T-helper 2 cell treated with Interferon-gamma antibody and Interleukin-4, amounts not matched to agents 100 ng/mL and 5 ng/mL, for 36 hours (primary cell): ENCODE results near the gene CACNA1A. TPM values are rescaled to one million over a fixed set of nuclear protein-coding genes. Genes with fewer than 3 reads are reported as not detected.
"Not testable (repeated sequence)": the region's sequence is repeated elsewhere in the genome, so short reads cannot be mapped to it uniquely, and the experiment has no call there.

Experiments used
- intact Hi-C: fragments of 100-400 bp; cut with micrococcal nuclease; formaldehyde crosslinking; loops from one replicate; pipeline ENCODE4 v1.15.1; 2023
- total RNA-seq: library from RNA; stranded (reverse); gene quantifications from 2 replicates; pipeline ENCODE4 v1.2.3, GENCODE V29; 2022

The CACNA1A gene
- total RNA-seq, 1 donor from 2014 or later: 0.48 TPM

- intact Hi-C loops: no loop called here
Measured at GRCh38 chr19:13366529-13367143, 139.6 kb downstream of the CACNA1A start.

GRCh38 chr19:13363954-13364353 lies 142.3 kb downstream of the CACNA1A start:
- intact Hi-C loops: no loop called here

- intact Hi-C loops: no loop called here
Measured at GRCh38 chr19:13363245-13363644, 143.0 kb downstream of the CACNA1A start.

- intact Hi-C loops: no loop called here
Measured at GRCh38 chr19:13362668-13363067, 143.6 kb downstream of the CACNA1A start.

GRCh38 chr19:13361726-13362125 lies 144.6 kb downstream of the CACNA1A start:
- intact Hi-C loops: not testable (repeated sequence)

GRCh38 chr19:13356686-13357280 lies 149.5 kb downstream of the CACNA1A start:
- intact Hi-C loops: no loop called here

- intact Hi-C loops: no loop called here
Measured at GRCh38 chr19:13356185-13356584, 150.1 kb downstream of the CACNA1A start.

- intact Hi-C loops: no loop called here
Measured at GRCh38 chr19:13355356-13355755, 150.9 kb downstream of the CACNA1A start.

- intact Hi-C loops: no loop called here
Measured at GRCh38 chr19:13353625-13354024, 152.7 kb downstream of the CACNA1A start.

GRCh38 chr19:13350759-13351158 lies 155.5 kb downstream of the CACNA1A start:
- intact Hi-C loops: no loop called here

- intact Hi-C loops: no loop called here
Measured at GRCh38 chr19:13350072-13350471, 156.2 kb downstream of the CACNA1A start.

- intact Hi-C loops: no loop called here
Measured at GRCh38 chr19:13347367-13347766, 158.9 kb downstream of the CACNA1A start.

- intact Hi-C loops: no loop called here
Measured at GRCh38 chr19:13343514-13343913, 162.8 kb downstream of the CACNA1A start.

GRCh38 chr19:13342672-13343071 lies 163.6 kb downstream of the CACNA1A start:
- intact Hi-C loops: no loop called here

GRCh38 chr19:13339869-13340268 lies 166.4 kb downstream of the CACNA1A start:
- intact Hi-C loops: no loop called here

GRCh38 chr19:13337181-13337580 lies 169.1 kb downstream of the CACNA1A start:
- intact Hi-C loops: no loop called here

- intact Hi-C loops: no loop called here
Measured at GRCh38 chr19:13334801-13335481, 171.3 kb downstream of the CACNA1A start.

GRCh38 chr19:13330285-13330684 lies 176.0 kb downstream of the CACNA1A start:
- intact Hi-C loops: no loop called here

GRCh38 chr19:13329766-13330165 lies 176.5 kb downstream of the CACNA1A start:
- intact Hi-C loops: no loop called here

GRCh38 chr19:13328241-13328640 lies 178.0 kb downstream of the CACNA1A start:
- intact Hi-C loops: no loop called here

- intact Hi-C loops: no loop called here
Measured at GRCh38 chr19:13319526-13319925, 186.8 kb downstream of the CACNA1A start.

GRCh38 chr19:13318190-13318589 lies 188.1 kb downstream of the CACNA1A start:
- intact Hi-C loops: no loop called here

GRCh38 chr19:13315495-13315894 lies 190.8 kb downstream of the CACNA1A start:
- intact Hi-C loops: no loop called here
